DOHH2 (cell line): ENCODE data around the gene CACNA1I.

ENCODE experiments used
- H3F3A ChIP-seq: fragments of 200-600 bp; sonication (generic), shearing (Covaris generic); 2 replicates; pipeline ENCODE4 v1.6.0; 2016; ENCODE audit warnings: antibody characterized with exemption, mild to moderate bottlenecking; ENCODE audit not compliant: control insufficient read depth, insufficient read depth
- H3K27ac ChIP-seq: fragments of 200-600 bp; sonication (generic); 2 replicates; pipeline ENCODE4 v1.5.1; 2014; ENCODE audit warnings: low read depth, mild to moderate bottlenecking, low read length, moderate library complexity
- H3K27me3 ChIP-seq: fragments of 200-600 bp; sonication (generic); 2 replicates; pipeline ENCODE4 v1.6.1; 2014; ENCODE audit warnings: mild to moderate bottlenecking, low read length, mixed read lengths; ENCODE audit not compliant: control insufficient read depth
- H3K36me3 ChIP-seq: fragments of 200-600 bp; sonication (generic); 2 replicates; pipeline ENCODE4 v1.6.1; 2014; ENCODE audit warnings: mild to moderate bottlenecking, low read length, moderate library complexity, mixed read lengths; ENCODE audit not compliant: control insufficient read depth
- H3K4me1 ChIP-seq: fragments of 200-600 bp; sonication (generic); 2 replicates; pipeline ENCODE4 v1.6.1; 2014; ENCODE audit warnings: mild to moderate bottlenecking, low read length, mixed read lengths; ENCODE audit not compliant: control insufficient read depth
- H3K4me2 ChIP-seq: fragments of 200-600 bp; sonication (generic); 2 replicates; pipeline ENCODE4 v1.6.0; 2014; ENCODE audit warnings: mild to moderate bottlenecking, low read length, moderate library complexity
- H3K4me3 ChIP-seq: fragments of 200-600 bp; sonication (generic); 2 replicates; pipeline ENCODE4 v1.5.1; 2014; ENCODE audit warnings: mild to moderate bottlenecking, low read length, mixed read lengths
- H3K79me2 ChIP-seq: fragments of 200-600 bp; sonication (generic); 2 replicates; pipeline ENCODE4 v1.6.1; 2014; ENCODE audit warnings: mild to moderate bottlenecking, low read length, mixed read lengths; ENCODE audit not compliant: control insufficient read depth
- H3K9me2 ChIP-seq: fragments of 200-600 bp; sonication (generic); replicated peaks from 2 replicates; pipeline ENCODE4 v1.6.1; 2014; ENCODE audit warnings: mild to moderate bottlenecking, low read length, mixed read lengths; ENCODE audit not compliant: control insufficient read depth
- H3K9me3 ChIP-seq: fragments of 200-600 bp; sonication (generic); 2 replicates; pipeline ENCODE4 v1.6.1; 2014; ENCODE audit warnings: antibody characterized with exemption, low read length, mixed read lengths; ENCODE audit not compliant: control insufficient read depth, insufficient read depth
- H4K20me1 ChIP-seq: fragments of 200-600 bp; sonication (generic); 2 replicates; pipeline ENCODE4 v1.6.0; 2014; ENCODE audit warnings: low read depth, mild to moderate bottlenecking, antibody characterized with exemption, low read length, moderate library complexity; ENCODE audit not compliant: control insufficient read depth, insufficient read depth
- CTCF ChIP-seq: fragments of 200-600 bp; sonication (generic); IDR thresholded peaks from one replicate; pipeline ENCODE4 v1.5.1; 2014; ENCODE audit warnings: antibody characterized with exemption, mild to moderate bottlenecking, low read depth, low read length; ENCODE audit not compliant: poor library complexity, severe bottlenecking
- EZH2phosphoT487 ChIP-seq: fragments of 200-600 bp; sonication (generic); IDR thresholded peaks from 2 replicates; pipeline ENCODE4 v1.6.1; 2017; ENCODE audit warnings: borderline replicate concordance, mild to moderate bottlenecking, antibody characterized with exemption, low read length, moderate library complexity, mixed read lengths

Gene CACNA1I

DNA sequence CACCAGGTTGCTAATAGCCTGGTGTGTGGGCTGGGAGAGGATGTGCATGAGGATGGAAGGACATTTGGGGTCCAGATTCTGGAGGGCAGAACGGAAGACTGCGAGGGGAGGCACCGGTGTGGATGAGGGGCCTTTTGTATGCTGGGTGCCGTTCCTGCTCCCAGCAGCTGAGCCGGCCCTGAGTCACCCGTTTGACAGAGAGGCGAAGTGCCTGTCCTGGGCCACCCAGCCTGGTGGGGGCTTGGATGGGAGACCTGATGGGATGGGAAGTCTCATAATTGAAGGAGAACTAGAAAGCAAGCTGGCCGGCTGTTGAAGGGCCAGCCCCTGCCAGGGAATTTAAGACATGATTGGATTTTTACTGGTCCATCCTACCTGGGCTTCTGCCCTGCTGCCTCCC is 10.8 kb downstream of the CACNA1I start:
- H3F3A ChIP-seq: no peaks in the 10 kb centered on the region

GRCh38 chr22:39583066-39583667 is 12.6 kb downstream of the CACNA1I start:
- H3K4me2 ChIP-seq: no peak overlapping the region
- no peak overlapping the region for H3K27ac ChIP-seq
- no peaks in the 10 kb centered on the region for H3K36me3 ChIP-seq
- H4K20me1 ChIP-seq: no peaks in the 10 kb centered on the region
- no peaks in the 10 kb centered on the region for H3K79me2 ChIP-seq
- H3K9me2 ChIP-seq: no peaks in the 10 kb centered on the region; the same call in 1 of the 2 replicates
- no peaks in the 10 kb centered on the region for H3K4me1 ChIP-seq
- H3K27me3 ChIP-seq: peaks cover 10% of the 10 kb centered on the region
- TF ChIP-seq CTCF (no peak), EZH2phosphoT487 (no peak)
- H3F3A ChIP-seq: no peaks in the 10 kb centered on the region
- H3K9me3 ChIP-seq: no peaks in the 10 kb centered on the region
- no peak overlapping the region for H3K4me3 ChIP-seq

More for the DNA sequence above, 10.8 kb downstream of the CACNA1I start:
- TF ChIP-seq EZH2phosphoT487: no peak
- no peak for TF ChIP-seq CTCF
- H3K27ac ChIP-seq: no peak overlapping the region
- H3K4me1 ChIP-seq: peaks cover 6% of the 10 kb centered on the region
- H3K27me3 ChIP-seq: peaks cover 20% of the 10 kb centered on the region
- no peaks in the 10 kb centered on the region for H3K9me3 ChIP-seq
- H3K4me3 ChIP-seq: no peak overlapping the region
- no peaks in the 10 kb centered on the region; the same call in 1 of the 2 replicates for H3K9me2 ChIP-seq
- H3K36me3 ChIP-seq: no peaks in the 10 kb centered on the region
- no peak overlapping the region for H3K4me2 ChIP-seq
- H4K20me1 ChIP-seq: no peaks in the 10 kb centered on the region
- no peaks in the 10 kb centered on the region for H3K79me2 ChIP-seq

- Histone ChIP-seq H3K4me1 (no peaks in the 10 kb centered on the region), H3K9me2 (no peaks in the 10 kb centered on the region), H3K36me3 (no peaks in the 10 kb centered on the region), H3K9me3 (no peaks in the 10 kb centered on the region), H3K27ac (no peak overlapping the region), H3K4me3 (no peak overlapping the region), H3F3A (no peaks in the 10 kb centered on the region), H3K4me2 (no peak overlapping the region), H4K20me1 (no peaks in the 10 kb centered on the region), H3K79me2 (no peaks in the 10 kb centered on the region), H3K27me3 (no peaks in the 10 kb centered on the region; the same call in 1 of the 2 replicates)
- TF ChIP-seq CTCF (no peak), EZH2phosphoT487 (no peak)
Measured at GRCh38 chr22:39589875-39590274, 19.3 kb downstream of the CACNA1I start.
